Caki2 (cell line): ENCODE measurements around the gene SLC4A7. TPM values are rescaled to one million over a fixed set of nuclear protein-coding genes. Genes with fewer than 3 reads are reported as not detected.
"Not testable (repeated sequence)": the region's sequence is repeated elsewhere in the genome, so short reads cannot be mapped to it uniquely, and the experiment has no call there.

ENCODE experiments used
- DNase-seq: peaks from one replicate; pipeline ENCODE4 v3.0.0-alpha.2; 2015; ENCODE audit warnings: low read depth
- in situ Hi-C: cut with HindIII; loops from 2 replicates; pipeline ENCODE4 v1.10.0; 2016; ENCODE audit warnings: low sequenced_read_pairs, low pct_unique_long_range_greater_than_20kb, mixed read lengths
- total RNA-seq: library from RNA; depleted of rRNA; stranded (reverse); fragments of >200 nt; shearing (Covaris generic); gene quantifications from 2 replicates; pipeline ENCODE4 v1.2.3, GENCODE V29; 2014; ENCODE audit warnings: low replicate concordance

SLC4A7 gene
- total RNA-seq, 1 experiment from 2014 or later: 13.7 TPM

DNA sequence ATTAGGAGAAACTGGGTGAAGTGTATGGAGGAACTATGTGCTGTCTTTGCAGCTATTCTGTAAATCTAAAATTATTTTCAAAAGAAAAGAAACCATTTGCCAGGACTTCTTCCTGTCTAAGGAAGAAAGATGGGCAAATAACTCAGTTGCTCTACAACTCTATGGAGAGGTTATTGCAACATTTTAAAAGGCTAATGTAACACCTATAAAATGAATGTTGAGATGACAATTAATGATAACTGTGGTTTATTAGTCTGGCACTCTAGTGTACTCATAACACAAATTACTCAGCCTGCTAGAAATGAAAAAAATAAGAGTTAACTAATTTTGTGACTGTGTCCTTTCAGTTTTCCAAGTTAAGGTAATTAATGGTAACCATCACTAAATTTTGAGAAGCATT lies 32.3 kb downstream of the SLC4A7 start:
- in situ Hi-C loops: no loop called here
- no peak for DNase-seq

- in situ Hi-C loops: no loop called here
These were observed 32.9 kb downstream of the SLC4A7 start for GRCh38 chr3:27451251-27451650.

GRCh38 chr3:27449530-27450150 lies 34.5 kb downstream of the SLC4A7 start:
- no peak for DNase-seq
- in situ Hi-C loops: no loop called here

More at GRCh38 chr3:27451251-27451650, 32.9 kb downstream of the SLC4A7 start:
- no peak for DNase-seq

DNA sequence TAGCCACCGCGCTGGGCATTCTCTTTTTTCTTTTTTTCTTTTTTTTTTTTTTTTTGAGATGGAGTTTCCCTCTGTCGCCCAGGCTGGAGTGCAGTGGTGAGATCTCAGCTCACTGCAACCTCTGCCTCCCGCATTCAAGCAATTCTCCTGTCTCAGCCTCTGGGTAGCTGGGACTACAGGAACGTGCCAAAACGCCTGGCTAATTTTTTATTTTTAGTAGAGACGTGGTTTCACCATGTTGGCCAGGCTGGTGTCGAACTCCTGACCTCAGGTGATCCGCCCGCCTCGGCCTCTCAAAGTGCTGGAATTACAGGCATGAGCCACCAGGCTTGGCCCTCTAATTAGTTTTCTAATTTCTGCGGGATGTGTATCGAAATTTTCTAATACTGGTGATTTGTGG lies 41.2 kb downstream of the SLC4A7 start:
- DNase-seq, in situ Hi-C loops: not testable (repeated sequence)

DNA sequence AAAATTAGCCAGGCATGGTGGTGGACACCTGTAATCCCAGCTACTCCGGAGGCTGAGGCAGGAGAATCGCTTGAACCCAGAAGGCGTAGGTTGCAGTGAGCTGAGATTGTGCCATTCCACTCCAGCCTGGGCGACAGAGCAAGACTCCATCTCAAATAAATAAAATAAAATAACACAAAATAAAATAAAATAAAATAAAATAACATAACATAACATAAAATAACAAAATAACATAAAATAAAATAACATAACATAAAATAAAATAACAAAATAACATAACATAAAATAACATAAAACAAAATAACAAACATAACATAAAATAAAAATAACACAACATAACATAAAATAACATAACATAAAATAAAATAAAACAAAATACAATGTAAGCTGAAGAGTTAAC lies 45.8 kb downstream of the SLC4A7 start:
- in situ Hi-C loops, DNase-seq: not testable (repeated sequence)

DNA sequence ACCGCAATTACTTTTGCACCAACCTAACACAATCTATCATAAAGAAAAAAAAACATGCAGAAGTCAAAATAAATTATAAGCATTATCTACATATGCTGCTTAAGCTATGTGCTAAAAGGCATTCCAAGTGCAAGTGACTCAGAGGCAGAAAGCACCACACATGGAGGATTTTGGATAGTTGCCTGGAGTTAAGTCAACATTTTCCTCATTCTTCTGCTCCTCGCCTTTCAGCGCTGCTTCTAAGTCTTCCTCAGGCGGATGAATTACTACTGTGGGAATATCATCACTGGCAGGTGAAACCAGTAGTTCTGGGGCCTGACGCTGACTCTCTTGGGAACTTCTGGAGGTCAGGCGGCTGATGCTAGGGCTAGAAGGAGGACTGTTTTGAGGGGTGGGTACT lies 53.1 kb downstream of the SLC4A7 start:
- DNase-seq: peak; percentile 60
- in situ Hi-C loops: no loop called here

GRCh38 chr3:27429909-27430308 lies 54.3 kb downstream of the SLC4A7 start:
- in situ Hi-C loops: no loop called here
- no peak for DNase-seq

DNA sequence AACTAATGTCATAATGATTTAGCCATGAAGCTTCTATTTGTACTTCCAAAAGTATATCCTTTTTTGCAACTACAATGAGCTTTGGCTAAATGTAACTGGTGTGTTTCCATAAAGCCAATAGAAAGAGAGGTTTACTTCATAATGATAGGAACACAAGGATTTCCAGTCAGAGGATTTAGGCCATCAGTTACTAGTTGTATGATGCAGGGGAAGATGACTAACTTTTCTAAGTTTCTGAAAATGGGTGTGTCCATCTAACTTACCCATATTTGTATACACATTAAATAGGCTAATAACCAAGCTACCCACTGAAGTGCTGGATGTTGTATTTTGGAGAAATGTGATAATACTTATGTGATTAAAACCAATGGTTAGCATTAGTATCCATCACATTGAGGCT lies 55.7 kb downstream of the SLC4A7 start:
- in situ Hi-C loops: no loop called here
- DNase-seq: no peak

DNA sequence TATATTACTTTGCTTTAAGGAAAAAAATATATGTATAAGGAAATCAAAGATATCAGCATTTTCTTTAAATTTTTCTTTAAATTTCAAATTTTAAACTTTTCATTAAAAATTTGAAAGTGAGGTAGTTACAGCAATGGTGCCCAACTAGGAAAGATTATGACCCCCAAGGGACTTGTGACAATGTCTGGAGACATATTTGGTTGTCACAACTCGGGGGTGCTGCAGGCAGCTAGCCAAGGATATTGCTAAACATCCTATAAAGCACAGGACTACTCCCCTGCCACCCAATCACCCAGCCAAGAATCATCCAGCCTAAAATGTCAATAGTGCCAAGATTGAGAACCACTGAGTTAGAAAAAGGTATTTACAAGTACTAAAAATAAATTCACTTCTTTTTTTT lies 57.3 kb downstream of the SLC4A7 start:
- no peak for DNase-seq
- in situ Hi-C loops: no loop called here

- in situ Hi-C loops: no loop called here
- no peak for DNase-seq
These were observed 58.2 kb downstream of the SLC4A7 start for GRCh38 chr3:27425896-27426565.

GRCh38 chr3:27424812-27425521 lies 59.2 kb downstream of the SLC4A7 start:
- DNase-seq: peak; percentile 10
- in situ Hi-C loops: not testable (repeated sequence)

- DNase-seq: no peak
- in situ Hi-C loops: no loop called here
These were observed 60.7 kb downstream of the SLC4A7 start for GRCh38 chr3:27423463-27423862.

DNA sequence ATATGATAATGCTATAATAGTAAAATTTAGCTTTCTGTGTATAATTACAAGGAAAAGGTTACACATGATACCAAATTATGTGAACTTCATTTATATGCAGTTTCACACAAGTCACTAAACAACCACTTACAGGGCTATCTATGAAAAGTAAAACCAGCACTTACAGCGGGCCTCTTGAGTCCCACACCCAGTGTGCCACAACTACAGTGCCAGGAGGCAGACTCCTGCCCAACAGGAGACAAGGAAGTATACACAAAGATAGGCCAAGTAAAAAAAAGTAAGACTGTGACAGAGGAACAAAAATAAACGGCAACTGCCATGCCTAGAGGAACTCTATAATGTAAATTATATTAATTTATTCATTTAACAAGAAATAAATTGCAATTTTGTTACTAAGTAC lies 61.6 kb downstream of the SLC4A7 start:
- DNase-seq: no peak
- in situ Hi-C loops: no loop called here

DNA sequence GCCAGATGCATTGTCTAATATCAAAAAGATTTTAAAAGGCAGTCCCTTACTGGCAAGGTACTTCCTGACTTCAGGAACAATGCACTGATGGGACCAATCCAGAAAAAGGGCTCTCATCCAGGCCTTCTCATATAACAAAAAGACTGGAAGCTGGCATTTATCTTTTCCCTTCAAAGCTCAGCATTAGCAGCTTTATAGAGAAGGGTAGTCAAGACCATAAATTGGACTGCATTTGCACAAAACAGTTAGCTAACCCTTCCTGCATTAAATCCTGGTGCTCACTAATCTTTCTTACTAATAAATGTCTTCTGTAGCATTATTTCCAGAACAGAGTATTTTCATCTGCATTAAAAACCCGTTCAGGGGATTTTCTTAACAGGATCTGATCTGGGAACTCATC lies 69.0 kb downstream of the SLC4A7 start:
- no peak for DNase-seq
- in situ Hi-C loops: no loop called here

DNA sequence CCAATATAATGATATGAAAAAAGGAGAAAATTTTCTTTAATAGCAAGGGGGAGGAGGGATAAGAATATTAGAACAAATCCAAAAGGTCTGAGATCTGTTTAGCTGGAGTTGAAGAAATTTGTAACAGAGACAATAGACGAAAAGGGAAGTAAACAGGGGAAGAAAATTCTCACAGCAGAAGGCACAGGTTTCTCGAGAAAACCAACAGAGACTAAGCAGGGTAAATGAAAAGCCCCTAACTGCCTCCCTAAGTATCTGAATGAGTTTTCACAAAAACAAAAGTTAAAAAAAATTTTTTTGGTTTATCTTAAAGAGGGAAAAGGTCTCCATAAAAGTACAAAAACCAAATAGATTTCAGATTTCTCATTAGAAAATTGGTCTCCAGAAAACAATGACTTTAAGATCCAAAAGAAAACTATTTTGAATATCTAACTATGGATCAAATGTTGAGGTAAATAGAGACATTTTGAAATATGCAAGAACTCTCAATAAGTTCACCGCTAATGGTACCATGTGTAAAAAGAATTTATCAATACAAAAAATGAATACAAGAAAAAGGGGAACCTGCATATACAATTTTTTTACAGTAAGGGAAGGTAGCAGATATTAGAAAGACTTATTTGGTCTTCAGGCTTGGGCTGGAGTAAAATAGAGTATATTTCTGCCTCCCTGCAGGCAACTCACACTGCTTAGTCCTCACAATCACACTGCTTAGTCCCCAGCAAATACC lies 91.1 kb downstream of the SLC4A7 start:
- in situ Hi-C loops: no loop called here
- no peak for DNase-seq

- in situ Hi-C loops, DNase-seq: not testable (repeated sequence)
These were observed 91.8 kb downstream of the SLC4A7 start for GRCh38 chr3:27392414-27392813.

DNA sequence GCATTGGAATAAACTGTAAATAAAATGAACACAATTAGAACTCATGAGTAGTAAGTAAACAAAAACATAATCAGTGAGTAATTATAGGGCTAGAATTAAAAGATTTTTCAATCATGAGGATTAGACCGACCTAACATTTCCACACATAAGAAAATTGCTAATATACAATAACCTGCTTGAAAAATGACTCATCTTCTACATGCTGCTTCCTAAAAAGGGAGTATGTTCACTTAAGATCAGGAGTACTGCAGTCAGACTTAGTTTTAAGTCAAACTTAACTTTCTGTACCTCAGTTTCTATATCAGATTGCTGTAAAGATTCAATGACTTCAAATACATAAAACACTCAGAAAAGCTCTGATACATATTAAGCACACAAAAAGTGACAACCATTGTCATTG lies 92.4 kb downstream of the SLC4A7 start:
- no peak for DNase-seq
- in situ Hi-C loops: no loop called here

GRCh38 chr3:27387625-27388024 lies 96.6 kb downstream of the SLC4A7 start:
- in situ Hi-C loops: no loop called here

GRCh38 chr3:27385504-27385903 lies 98.7 kb downstream of the SLC4A7 start:
- in situ Hi-C loops: no loop called here
- DNase-seq: no peak

More at GRCh38 chr3:27387625-27388024, 96.6 kb downstream of the SLC4A7 start:
- no peak for DNase-seq
